Muscle layer of colon (tissue), 2 donors: ENCODE data around the gene SLC39A6.
"Not testable (repeated sequence)": the region's sequence is repeated elsewhere in the genome, so short reads cannot be mapped to it uniquely, and the experiment has no call there.

Source experiments
- H3K27ac ChIP-seq: one replicate; pipeline ENCODE4 v1.7.0; 2013; ENCODE audit warnings: low read depth, mild to moderate bottlenecking, low read length, moderate library complexity
- H3K27me3 ChIP-seq, 2 donors: one replicate each; pipeline ENCODE4 v1.7.0; 2013; ENCODE audit warnings: low read length in 2 of 2, mild to moderate bottlenecking in 2 of 2; ENCODE audit not compliant: insufficient read depth in 2 of 2, control insufficient read depth in 1 of 2
- H3K36me3 ChIP-seq: one replicate; pipeline ENCODE4 v1.7.0; 2013; ENCODE audit warnings: mild to moderate bottlenecking, low read length; ENCODE audit not compliant: insufficient read depth
- H3K4me1 ChIP-seq: one replicate; pipeline ENCODE4 v1.7.0; 2013; ENCODE audit warnings: mild to moderate bottlenecking, low read length; ENCODE audit not compliant: insufficient read depth
- H3K4me3 ChIP-seq, 2 donors: one replicate each; pipeline ENCODE4 v1.7.0; 2013; ENCODE audit warnings: low read length in 2 of 2, low read depth in 1 of 2, mild to moderate bottlenecking in 1 of 2, moderate library complexity in 1 of 2
- H3K9ac ChIP-seq: one replicate; pipeline ENCODE4 v1.7.0; 2013; ENCODE audit warnings: low read length
- H3K9me3 ChIP-seq: one replicate; pipeline ENCODE4 v1.7.0; 2013; ENCODE audit warnings: mild to moderate bottlenecking, low read length
- donor health status: abdominal sarcoma.
- donor health status: Adenocarcinoma of cecum.

Gene SLC39A6

GRCh38 chr18:36129300-36130038, at the start of gene SLC39A6, which contains the start of gene ELP2:
Gene SLC39A6 (minus strand): TSS chr18:36129340. CDS start chr18:36127007, 2,333 bp downstream.
Gene ELP2 (plus strand): TSS chr18:36129899. CDS start chr18:36129934, 35 bp downstream.
- Histone ChIP-seq H3K4me3 (peak within 1 kb of the TSS; percentile 72 to 86), H3K36me3 (peaks cover 6% of the 10 kb centered on the region), H3K27ac (peak within 1 kb of the TSS; percentile 98), H3K9ac (peak within 1 kb of the TSS; percentile 97), H3K9me3 (no peaks in the 10 kb centered on the region), H3K27me3 (no peaks in the 10 kb centered on the region), H3K4me1 (peaks cover 22% of the 10 kb centered on the region)

- peaks cover 12% of the 10 kb centered on the region for H3K4me1 ChIP-seq
- H3K27me3 ChIP-seq, result no peaks in the 10 kb centered on the region
- H3K9ac ChIP-seq, result no peak overlapping the region
- no peaks in the 10 kb centered on the region for H3K9me3 ChIP-seq
- H3K4me3 ChIP-seq, result no peak overlapping the region
- H3K27ac ChIP-seq, result no peak overlapping the region
- peaks cover 40% of the 10 kb centered on the region for H3K36me3 ChIP-seq
Observed at GRCh38 chr18:36177913-36178312, 48.8 kb upstream of the SLC39A6 start.

- Histone ChIP-seq H3K27ac (no peak overlapping the region), H3K9ac (no peak overlapping the region), H3K27me3 (no peaks in the 10 kb centered on the region), H3K9me3 (no peaks in the 10 kb centered on the region), H3K36me3 (peaks cover 45% of the 10 kb centered on the region), H3K4me3 (no peak overlapping the region), H3K4me1 (peaks cover 12% of the 10 kb centered on the region)
Observed at GRCh38 chr18:36176711-36177110, 47.6 kb upstream of the SLC39A6 start.

- Histone ChIP-seq H3K36me3 (peaks cover 50% of the 10 kb centered on the region), H3K9ac (no peak overlapping the region), H3K27ac (no peak overlapping the region), H3K4me3 (no peak overlapping the region), H3K27me3 (no peaks in the 10 kb centered on the region), H3K4me1 (peaks cover 12% of the 10 kb centered on the region), H3K9me3 (no peaks in the 10 kb centered on the region)
Observed at GRCh38 chr18:36176177-36176584, 47.0 kb upstream of the SLC39A6 start.

- Histone ChIP-seq H3K4me1 (peaks cover 10% of the 10 kb centered on the region), H3K27me3 (no peaks in the 10 kb centered on the region), H3K4me3 (no peak overlapping the region), H3K27ac (no peak overlapping the region), H3K36me3 (peaks cover 57% of the 10 kb centered on the region), H3K9me3 (no peaks in the 10 kb centered on the region), H3K9ac (no peak overlapping the region)
Observed at GRCh38 chr18:36175481-36175880, 46.3 kb upstream of the SLC39A6 start.

GRCh38 chr18:36169938-36170337, 40.8 kb upstream of the SLC39A6 start:
- H3K27me3 ChIP-seq, result no peaks in the 10 kb centered on the region
- H3K9ac ChIP-seq, result no peak overlapping the region
- H3K4me3 ChIP-seq, result no peak overlapping the region
- no peak overlapping the region for H3K27ac ChIP-seq
- H3K4me1 ChIP-seq, result no peaks in the 10 kb centered on the region
- H3K36me3 ChIP-seq, result peaks cover 52% of the 10 kb centered on the region
- no peaks in the 10 kb centered on the region for H3K9me3 ChIP-seq

GRCh38 chr18:36168296-36168695, 39.2 kb upstream of the SLC39A6 start:
- H3K9ac ChIP-seq, H3K9me3 ChIP-seq, H3K4me1 ChIP-seq, H3K27me3 ChIP-seq, H3K27ac ChIP-seq, H3K4me3 ChIP-seq: not testable (repeated sequence)
- peaks cover 44% of the 10 kb centered on the region for H3K36me3 ChIP-seq

- Histone ChIP-seq H3K4me3 (no peak overlapping the region), H3K9ac (no peak overlapping the region), H3K36me3 (peaks cover 46% of the 10 kb centered on the region), H3K27ac (no peak overlapping the region), H3K27me3 (no peaks in the 10 kb centered on the region), H3K9me3 (no peaks in the 10 kb centered on the region), H3K4me1 (no peaks in the 10 kb centered on the region)
Observed at GRCh38 chr18:36167692-36168218, 38.6 kb upstream of the SLC39A6 start.

GRCh38 chr18:36162981-36163380, 33.8 kb upstream of the SLC39A6 start:
- Histone ChIP-seq H3K27me3 (no peaks in the 10 kb centered on the region), H3K36me3 (peaks cover 58% of the 10 kb centered on the region), H3K9ac (no peak overlapping the region), H3K4me3 (no peak overlapping the region), H3K4me1 (no peaks in the 10 kb centered on the region), H3K9me3 (no peaks in the 10 kb centered on the region), H3K27ac (no peak overlapping the region)

- H3K4me1 ChIP-seq, result no peaks in the 10 kb centered on the region
- H3K4me3 ChIP-seq, result no peak overlapping the region
- peaks cover 65% of the 10 kb centered on the region for H3K36me3 ChIP-seq
- no peaks in the 10 kb centered on the region for H3K27me3 ChIP-seq
- H3K9me3 ChIP-seq, result no peaks in the 10 kb centered on the region
- H3K9ac ChIP-seq, result no peak overlapping the region
- H3K27ac ChIP-seq, result no peak overlapping the region
Observed at GRCh38 chr18:36160959-36161371, 31.8 kb upstream of the SLC39A6 start.

- H3K4me1 ChIP-seq, result no peaks in the 10 kb centered on the region
- H3K36me3 ChIP-seq, result peaks cover 74% of the 10 kb centered on the region
- no peak overlapping the region for H3K9ac ChIP-seq
- H3K4me3 ChIP-seq, result no peak overlapping the region
- H3K9me3 ChIP-seq, result no peaks in the 10 kb centered on the region
- no peak overlapping the region for H3K27ac ChIP-seq
- no peaks in the 10 kb centered on the region for H3K27me3 ChIP-seq
Observed at GRCh38 chr18:36158266-36158867, 29.2 kb upstream of the SLC39A6 start.
